LHCN-M2 (cell line): ENCODE data around the gene LDAH. TPM values are rescaled to one million over a fixed set of nuclear protein-coding genes. Genes with fewer than 3 reads are reported as not detected.

Source experiments
- DNase-seq: peaks from one replicate; pipeline ENCODE4 v3.0.0-alpha.2; 2012; ENCODE audit warnings: low read depth
- total RNA-seq: library from RNA; depleted of rRNA; stranded (reverse); fragments of >200 nt; gene quantifications from 2 replicates; pipeline ENCODE4 v1.2.3, GENCODE V29; 2014; rRNA removed

Gene LDAH
- total RNA-seq, 1 experiment from 2014 or later, result 24.3 TPM

DNA sequence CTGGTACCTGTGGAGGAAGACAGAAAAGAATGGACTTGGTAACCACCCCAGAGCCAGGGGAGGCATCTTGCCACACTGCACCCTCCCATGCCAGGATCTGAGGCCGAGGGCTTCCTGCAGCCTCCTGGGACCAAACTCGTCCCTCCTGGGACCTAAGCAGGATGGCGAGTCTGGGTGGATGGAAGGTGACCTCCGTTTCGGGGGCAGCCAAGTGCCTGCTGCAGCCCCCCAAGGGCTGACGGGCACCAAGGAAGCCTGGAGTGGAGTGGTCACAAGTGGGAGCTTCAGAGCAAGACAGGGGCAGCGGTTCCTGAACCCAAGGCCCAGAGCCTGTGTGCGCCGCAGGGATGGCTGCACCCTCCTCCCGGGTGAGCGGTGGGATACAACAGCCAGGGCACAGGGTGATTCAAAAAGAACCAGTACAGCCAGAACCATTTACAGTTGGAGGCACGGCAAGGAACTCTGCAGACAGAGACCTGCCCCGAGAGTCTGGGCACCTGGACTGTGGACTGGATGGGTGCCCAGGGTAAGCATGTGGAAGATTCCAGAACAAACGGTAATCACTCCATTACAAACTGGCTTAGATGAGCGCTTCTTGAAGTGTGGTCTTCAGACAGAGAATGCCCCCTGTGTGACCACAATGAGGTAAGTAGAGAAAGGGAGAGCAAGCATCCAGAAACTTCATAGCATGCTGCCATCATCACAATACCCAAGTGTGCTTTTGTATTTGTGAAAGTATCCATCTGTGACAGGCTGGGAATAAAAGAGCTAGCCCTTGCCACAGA is 184.1 kb downstream of the LDAH start:
- no peak for DNase-seq

- no peak for DNase-seq
Measured at GRCh38 chr2:20638014-20638413, 184.9 kb downstream of the LDAH start.

DNA sequence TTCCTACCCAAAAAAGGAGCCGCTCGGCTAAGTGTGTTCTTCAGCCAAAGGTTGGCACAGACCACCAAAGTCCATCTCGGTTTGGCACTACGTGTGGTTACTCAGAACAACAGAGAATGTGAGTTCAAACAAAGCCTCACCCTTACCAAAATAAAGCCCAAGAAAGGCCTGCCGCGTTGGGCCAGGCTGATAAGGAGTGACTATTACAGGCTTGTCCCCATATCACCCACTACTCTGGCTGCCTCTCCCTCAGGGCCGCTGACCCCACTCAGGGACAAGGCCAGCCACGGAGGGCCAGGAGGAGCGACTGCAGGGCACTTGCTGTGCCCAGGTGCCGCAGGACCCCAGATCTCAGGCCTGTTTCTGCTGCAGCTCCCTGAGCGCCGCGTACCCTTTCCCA is 185.8 kb downstream of the LDAH start:
- DNase-seq, result no peak

- peak; percentile 54 for DNase-seq
Measured at GRCh38 chr2:20635675-20636584, 187.0 kb downstream of the LDAH start.

- DNase-seq, result no peak
Measured at GRCh38 chr2:20635113-20635510, 187.8 kb downstream of the LDAH start.

- DNase-seq, result peak; percentile 69
Measured at GRCh38 chr2:20634507-20635112, 188.3 kb downstream of the LDAH start.

Other genes starting within 250 kb of the LDAH start
- 24.6 and 34.2 TPM in 2 replicates for gene HS1BP3, start 172.0 kb downstream of the LDAH start, total RNA-seq
- gene GDF7, start 156.0 kb downstream of the LDAH start, total RNA-seq, result not detected in 2 replicates
- gene APOB, start 221.0 kb upstream of the LDAH start, total RNA-seq, result not detected in 2 replicates